ENCODE data around the gene AGAP1.

Gene AGAP1

GRCh38 chr2:235834781-235835180, 340.9 kb downstream of the AGAP1 start:
- Histone ChIP-seq H3K27me3 (replicated peaks) (no peaks in the 10 kb centered on the region), H3K36me3 (replicated peaks) (no peaks in the 10 kb centered on the region), H3K4me3 (ENCODE audit: low read depth, low read length) (no peak overlapping the region), H3K27ac (no peak overlapping the region)
- in situ Hi-C loops (cut with HindIII; ENCODE audit: low pct_ligation_motif_present, low sequenced_read_pairs) = no loop called here
- no peak for DNase-seq
- TF ChIP-seq, protein P1, sequence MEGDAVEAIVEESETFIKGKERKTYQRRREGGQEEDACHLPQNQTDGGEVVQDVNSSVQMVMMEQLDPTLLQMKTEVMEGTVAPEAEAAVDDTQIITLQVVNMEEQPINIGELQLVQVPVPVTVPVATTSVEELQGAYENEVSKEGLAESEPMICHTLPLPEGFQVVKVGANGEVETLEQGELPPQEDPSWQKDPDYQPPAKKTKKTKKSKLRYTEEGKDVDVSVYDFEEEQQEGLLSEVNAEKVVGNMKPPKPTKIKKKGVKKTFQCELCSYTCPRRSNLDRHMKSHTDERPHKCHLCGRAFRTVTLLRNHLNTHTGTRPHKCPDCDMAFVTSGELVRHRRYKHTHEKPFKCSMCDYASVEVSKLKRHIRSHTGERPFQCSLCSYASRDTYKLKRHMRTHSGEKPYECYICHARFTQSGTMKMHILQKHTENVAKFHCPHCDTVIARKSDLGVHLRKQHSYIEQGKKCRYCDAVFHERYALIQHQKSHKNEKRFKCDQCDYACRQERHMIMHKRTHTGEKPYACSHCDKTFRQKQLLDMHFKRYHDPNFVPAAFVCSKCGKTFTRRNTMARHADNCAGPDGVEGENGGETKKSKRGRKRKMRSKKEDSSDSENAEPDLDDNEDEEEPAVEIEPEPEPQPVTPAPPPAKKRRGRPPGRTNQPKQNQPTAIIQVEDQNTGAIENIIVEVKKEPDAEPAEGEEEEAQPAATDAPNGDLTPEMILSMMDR (IDR thresholded peaks at IDR 0.05; ENCODE audit: low read depth, low read length, missing control alignments) = no peak

GRCh38 chr2:235835810-235836209, 342.0 kb downstream of the AGAP1 start:
- Histone ChIP-seq H3K27me3 (replicated peaks) (no peaks in the 10 kb centered on the region), H3K27ac (no peak overlapping the region), H3K36me3 (replicated peaks) (no peaks in the 10 kb centered on the region), H3K4me3 (ENCODE audit: low read depth, low read length) (no peak overlapping the region)
- TF ChIP-seq, protein P1 (IDR thresholded peaks at IDR 0.05; ENCODE audit: low read depth, low read length, missing control alignments) = no peak
- DNase-seq = no peak
- in situ Hi-C loops (cut with HindIII; ENCODE audit: low pct_ligation_motif_present, low sequenced_read_pairs) = no loop called here

- H3K27me3 ChIP-seq (replicated peaks) = no peaks in the 10 kb centered on the region
- H3K36me3 ChIP-seq (replicated peaks) = no peaks in the 10 kb centered on the region
- TF ChIP-seq, protein P1 (IDR thresholded peaks at IDR 0.05; ENCODE audit: low read depth, low read length, missing control alignments) = no peak
- DNase-seq = no peak
- H3K27ac ChIP-seq = no peak overlapping the region
- in situ Hi-C loops (cut with HindIII; ENCODE audit: low pct_ligation_motif_present, low sequenced_read_pairs) = no loop called here
- H3K4me3 ChIP-seq (ENCODE audit: low read depth, low read length) = no peak overlapping the region
These were observed 342.7 kb downstream of the AGAP1 start for GRCh38 chr2:235836491-235836911.

DNA sequence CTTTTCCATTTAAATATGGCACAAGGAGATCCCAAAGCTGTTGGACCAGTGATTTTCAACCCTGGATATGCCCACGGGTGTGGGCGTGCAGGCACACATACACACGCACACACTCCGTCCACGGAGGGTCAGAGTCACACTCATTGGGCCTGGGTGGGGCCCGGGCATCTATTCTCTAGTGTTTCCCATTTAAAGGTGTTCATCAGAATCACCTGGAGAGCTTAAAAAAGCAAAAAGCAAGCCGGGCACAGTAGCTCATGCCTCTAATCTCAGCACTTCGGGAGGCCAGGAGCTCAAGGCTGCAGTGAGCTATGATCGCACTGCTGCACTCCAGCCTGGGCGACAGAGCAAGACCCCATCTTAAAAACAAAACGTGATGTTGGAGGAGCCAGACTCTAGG, 345.4 kb downstream of the AGAP1 start:
- DNase-seq = no peak
- H3K27ac ChIP-seq = no peak overlapping the region
- H3K4me3 ChIP-seq (ENCODE audit: low read depth, low read length) = no peak overlapping the region
- in situ Hi-C loops (cut with HindIII; ENCODE audit: low pct_ligation_motif_present, low sequenced_read_pairs) = no loop called here
- no peaks in the 10 kb centered on the region for H3K36me3 ChIP-seq (replicated peaks)
- TF ChIP-seq, protein P1 (IDR thresholded peaks at IDR 0.05; ENCODE audit: low read depth, low read length, missing control alignments) = no peak
- H3K27me3 ChIP-seq (replicated peaks) = no peaks in the 10 kb centered on the region

- no peak overlapping the region for H3K4me3 ChIP-seq (ENCODE audit: low read depth, low read length)
- H3K27me3 ChIP-seq (replicated peaks) = no peaks in the 10 kb centered on the region
- TF ChIP-seq, protein P1 (IDR thresholded peaks at IDR 0.05; ENCODE audit: low read depth, low read length, missing control alignments) = no peak
- DNase-seq = no peak
- no peaks in the 10 kb centered on the region for H3K36me3 ChIP-seq (replicated peaks)
- in situ Hi-C loops (cut with HindIII; ENCODE audit: low pct_ligation_motif_present, low sequenced_read_pairs) = no loop called here
- no peak overlapping the region for H3K27ac ChIP-seq
These were observed 346.1 kb downstream of the AGAP1 start for GRCh38 chr2:235839974-235840373.

GRCh38 chr2:235841863-235842262, 348.0 kb downstream of the AGAP1 start:
- H3K27ac ChIP-seq = no peak overlapping the region
- no peak overlapping the region for H3K4me3 ChIP-seq (ENCODE audit: low read depth, low read length)
- TF ChIP-seq, protein P1 (IDR thresholded peaks at IDR 0.05; ENCODE audit: low read depth, low read length, missing control alignments) = no peak
- in situ Hi-C loops (cut with HindIII; ENCODE audit: low pct_ligation_motif_present, low sequenced_read_pairs) = no loop called here
- no peaks in the 10 kb centered on the region for H3K36me3 ChIP-seq (replicated peaks)
- DNase-seq = no peak
- H3K27me3 ChIP-seq (replicated peaks) = no peaks in the 10 kb centered on the region

All from brain microvascular endothelial cell (primary cell).